Thoracic aorta (tissue), 2 donors: Measurements from ENCODE around the gene ASAP2. TPM values are rescaled to one million over a fixed set of nuclear protein-coding genes. Genes with fewer than 3 reads are reported as not detected.
A peak's percentile ranks its signal among the peaks of the same experiment; 100 is the strongest.

Experiments
- ATAC-seq: fragments of 150-250 bp; one replicate; pipeline ENCODE4 v1.8.0; 2017; ENCODE audit warnings: low read depth; ENCODE audit not compliant: insufficient number of reproducible peaks, low FRiP score
- DNase-seq: peaks from one replicate; pipeline ENCODE4 v3.0.0-alpha.2; 2020; ENCODE audit warnings: low spot score
- H3K27ac ChIP-seq, 2 donors: fragments of 200-600 bp; sonication (generic); 1 replicate in 1 of 2; 2 replicates in 1 of 2; pipeline ENCODE4 v1.5.1; 2016; ENCODE audit warnings: mild to moderate bottlenecking in 2 of 2, moderate library complexity in 2 of 2
- H3K27me3 ChIP-seq: fragments of 200-600 bp; sonication (generic); replicated peaks from 2 replicates; pipeline ENCODE4 v1.6.0; 2016; ENCODE audit warnings: mild to moderate bottlenecking; ENCODE audit not compliant: insufficient read depth
- H3K36me3 ChIP-seq: fragments of 200-600 bp; sonication (generic); one replicate; pipeline ENCODE4 v1.5.1; 2016
- H3K4me1 ChIP-seq, 2 donors: fragments of 200-600 bp; sonication (generic); 1 replicate in 1 of 2; 2 replicates in 1 of 2; pipeline versions ENCODE4 v1.5.1 to v1.6.0; 2016; ENCODE audit warnings: low read depth in 2 of 2, mild to moderate bottlenecking in 1 of 2; ENCODE audit not compliant: control insufficient read depth in 1 of 2
- H3K4me3 ChIP-seq: fragments of 200-600 bp; sonication (generic); 2 replicates; pipeline ENCODE4 v1.5.1; 2016; ENCODE audit warnings: mild to moderate bottlenecking
- H3K9me3 ChIP-seq: fragments of 200-600 bp; sonication (generic); 2 replicates; pipeline ENCODE4 v1.5.1; 2016
- total RNA-seq, 2 donors: library from RNA; depleted of rRNA; stranded (reverse); fragments of >200 nt; gene quantifications; one replicate each; pipeline versions ENCODE4 v1.1.0 to v1.2.3, GENCODE V29; 2016
- TF ChIP-seq, protein P1 (sequence below): fragments of 200-600 bp; sonication (generic); IDR thresholded peaks from one replicate; pipeline ENCODE4 v1.5.1; 2019; ENCODE audit warnings: antibody characterized with exemption

ASAP2 gene
- total RNA-seq, 2 donors from 2014 or later, result 58.1 to 102 TPM

DNA sequence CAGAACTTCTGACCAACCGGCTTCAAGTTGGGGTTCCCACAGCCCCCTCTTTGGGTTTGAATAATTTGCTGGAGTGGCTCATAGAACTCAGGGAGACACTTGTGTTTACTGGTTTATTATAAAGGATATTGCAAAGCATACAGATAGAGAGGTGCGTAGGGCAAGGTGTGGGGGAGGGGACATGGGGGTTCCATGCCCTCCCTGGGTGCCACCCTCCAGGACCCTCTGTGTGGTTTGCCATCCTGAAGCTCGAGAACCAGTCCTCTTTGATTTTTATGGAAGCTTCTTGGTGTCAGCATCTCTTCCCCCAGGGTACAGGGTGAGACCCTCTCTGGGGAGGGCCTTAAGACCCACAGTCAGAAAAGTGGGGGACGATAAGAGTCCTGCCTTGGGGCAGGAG is 177.9 kb downstream of the ASAP2 start:
- DNase-seq (no peak), ATAC-seq (no peak)
- Histone ChIP-seq H3K9me3 (no peaks in the 10 kb centered on the region), H3K4me1 (peaks cover 3 to 18% of the 10 kb centered on the region in 2 donors), H3K27ac (no peak overlapping the region), H3K27me3 (no peaks in the 10 kb centered on the region), H3K4me3 (no peak overlapping the region), H3K36me3 (peaks cover 49% of the 10 kb centered on the region)
- TF ChIP-seq, protein P1, sequence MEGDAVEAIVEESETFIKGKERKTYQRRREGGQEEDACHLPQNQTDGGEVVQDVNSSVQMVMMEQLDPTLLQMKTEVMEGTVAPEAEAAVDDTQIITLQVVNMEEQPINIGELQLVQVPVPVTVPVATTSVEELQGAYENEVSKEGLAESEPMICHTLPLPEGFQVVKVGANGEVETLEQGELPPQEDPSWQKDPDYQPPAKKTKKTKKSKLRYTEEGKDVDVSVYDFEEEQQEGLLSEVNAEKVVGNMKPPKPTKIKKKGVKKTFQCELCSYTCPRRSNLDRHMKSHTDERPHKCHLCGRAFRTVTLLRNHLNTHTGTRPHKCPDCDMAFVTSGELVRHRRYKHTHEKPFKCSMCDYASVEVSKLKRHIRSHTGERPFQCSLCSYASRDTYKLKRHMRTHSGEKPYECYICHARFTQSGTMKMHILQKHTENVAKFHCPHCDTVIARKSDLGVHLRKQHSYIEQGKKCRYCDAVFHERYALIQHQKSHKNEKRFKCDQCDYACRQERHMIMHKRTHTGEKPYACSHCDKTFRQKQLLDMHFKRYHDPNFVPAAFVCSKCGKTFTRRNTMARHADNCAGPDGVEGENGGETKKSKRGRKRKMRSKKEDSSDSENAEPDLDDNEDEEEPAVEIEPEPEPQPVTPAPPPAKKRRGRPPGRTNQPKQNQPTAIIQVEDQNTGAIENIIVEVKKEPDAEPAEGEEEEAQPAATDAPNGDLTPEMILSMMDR, result no peak

DNA sequence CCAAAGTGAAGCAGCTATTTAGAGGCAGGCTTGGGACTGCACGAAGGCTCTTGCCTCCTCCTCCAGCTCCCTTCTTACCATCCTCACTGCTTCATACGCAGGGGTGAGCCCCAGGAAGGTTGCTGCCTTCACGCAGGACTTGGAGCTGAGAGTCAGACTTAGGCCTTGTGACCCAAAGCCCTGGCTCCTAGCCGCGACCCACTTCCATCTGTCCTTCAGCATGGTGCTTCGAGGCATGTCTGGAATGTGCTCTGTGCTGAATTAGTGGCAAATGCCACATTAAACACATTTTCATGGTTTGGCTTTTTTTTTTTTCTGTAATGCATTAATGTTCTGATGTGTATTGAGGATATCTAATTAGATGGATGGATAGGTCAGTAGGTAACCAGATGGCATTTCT is 179.2 kb downstream of the ASAP2 start:
- H3K27ac ChIP-seq, result peak overlapping the region in 1 of 2 donors; percentile 9

DNA sequence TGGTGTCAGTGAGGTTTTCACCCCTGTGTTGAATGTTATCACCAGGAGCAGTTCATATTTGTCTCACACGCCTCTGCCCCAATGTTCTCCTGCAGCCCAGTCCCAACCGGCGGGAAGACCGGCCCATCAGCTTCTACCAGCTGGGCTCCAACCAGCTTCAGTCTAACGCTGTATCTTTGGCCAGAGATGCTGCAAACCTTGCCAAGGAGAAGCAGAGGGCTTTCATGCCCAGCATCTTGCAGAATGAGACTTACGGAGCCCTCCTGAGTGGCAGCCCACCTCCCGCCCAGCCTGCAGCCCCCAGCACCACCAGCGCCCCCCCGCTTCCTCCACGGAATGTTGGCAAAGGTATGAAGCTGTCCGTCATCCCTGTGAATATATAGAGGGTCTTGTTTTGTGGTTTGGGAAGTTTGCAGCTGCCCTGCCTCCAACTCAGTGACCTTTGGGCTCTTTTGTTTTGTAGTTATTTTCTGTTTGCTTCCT is 181.6 kb downstream of the ASAP2 start:
- H3K27ac ChIP-seq, result no peak overlapping the region
- no peak overlapping the region for H3K4me3 ChIP-seq
- ATAC-seq (no peak), DNase-seq (no peak)
- no peaks in the 10 kb centered on the region for H3K27me3 ChIP-seq
- H3K36me3 ChIP-seq, result peaks cover 59% of the 10 kb centered on the region
- TF ChIP-seq, protein P1, result no peak
- peaks cover 0 to 3% of the 10 kb centered on the region in 2 donors for H3K4me1 ChIP-seq
- H3K9me3 ChIP-seq, result no peaks in the 10 kb centered on the region

More for the DNA sequence above, 179.2 kb downstream of the ASAP2 start:
- TF ChIP-seq, protein P1, result no peak
- Histone ChIP-seq H3K27me3 (no peaks in the 10 kb centered on the region), H3K4me3 (no peak overlapping the region), H3K36me3 (peaks cover 61% of the 10 kb centered on the region), H3K4me1 (peaks cover 3 to 13% of the 10 kb centered on the region in 2 donors), H3K9me3 (no peaks in the 10 kb centered on the region)
- DNase-seq, result no peak
- ATAC-seq, result no peak

DNA sequence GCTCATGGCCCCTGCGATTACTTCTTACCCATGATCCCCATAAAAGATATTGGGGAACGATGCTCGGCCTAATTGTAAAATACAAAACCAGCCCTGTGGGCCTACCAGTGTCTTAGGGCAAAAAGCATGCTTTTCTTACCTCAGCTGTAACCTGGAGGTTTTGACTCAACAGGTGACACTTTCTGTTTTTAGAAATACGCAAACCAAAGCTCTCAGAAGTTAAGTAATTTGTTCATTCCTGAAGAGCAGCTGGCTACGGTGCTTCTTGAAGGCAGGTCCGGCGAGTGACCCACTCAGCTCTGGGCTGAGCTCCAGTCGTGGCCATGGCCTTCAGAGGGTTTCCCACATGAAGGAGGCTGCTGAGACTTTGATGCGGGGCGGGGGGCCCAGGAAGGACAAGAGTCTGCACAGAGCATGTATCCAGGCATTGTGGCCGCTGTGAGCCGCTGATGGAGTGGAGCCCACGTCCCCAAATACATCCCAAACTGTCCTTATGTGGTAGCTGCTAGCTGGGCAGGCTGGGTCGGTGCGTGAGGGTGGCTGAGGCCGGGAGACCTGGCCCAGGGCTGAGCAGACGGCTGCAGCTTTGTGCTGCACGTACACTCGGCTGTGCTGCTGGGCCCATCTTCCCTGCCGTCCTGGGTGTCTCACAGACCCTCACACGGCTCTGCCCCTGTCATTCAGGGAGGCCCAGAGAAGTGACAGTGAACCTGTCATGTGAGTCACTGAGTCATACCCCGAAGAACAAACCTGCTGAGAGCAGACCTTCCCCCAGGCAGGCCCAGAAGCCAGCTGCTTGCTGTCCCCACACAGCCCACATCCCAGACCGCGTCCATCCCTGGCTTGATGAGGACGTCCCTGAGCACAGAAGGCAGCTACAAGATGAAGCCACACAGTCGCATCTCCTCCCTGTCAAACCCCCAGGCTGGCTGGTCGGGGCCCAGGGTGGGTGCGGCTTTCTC is 182.6 kb downstream of the ASAP2 start:
- Histone ChIP-seq H3K9me3 (no peaks in the 10 kb centered on the region), H3K36me3 (peaks cover 56% of the 10 kb centered on the region), H3K27ac (no peak overlapping the region), H3K4me1 (peaks cover 0 to 3% of the 10 kb centered on the region in 2 donors), H3K27me3 (no peaks in the 10 kb centered on the region), H3K4me3 (no peak overlapping the region)
- DNase-seq (no peak), ATAC-seq (no peak)
- TF ChIP-seq, protein P1, result no peak

DNA sequence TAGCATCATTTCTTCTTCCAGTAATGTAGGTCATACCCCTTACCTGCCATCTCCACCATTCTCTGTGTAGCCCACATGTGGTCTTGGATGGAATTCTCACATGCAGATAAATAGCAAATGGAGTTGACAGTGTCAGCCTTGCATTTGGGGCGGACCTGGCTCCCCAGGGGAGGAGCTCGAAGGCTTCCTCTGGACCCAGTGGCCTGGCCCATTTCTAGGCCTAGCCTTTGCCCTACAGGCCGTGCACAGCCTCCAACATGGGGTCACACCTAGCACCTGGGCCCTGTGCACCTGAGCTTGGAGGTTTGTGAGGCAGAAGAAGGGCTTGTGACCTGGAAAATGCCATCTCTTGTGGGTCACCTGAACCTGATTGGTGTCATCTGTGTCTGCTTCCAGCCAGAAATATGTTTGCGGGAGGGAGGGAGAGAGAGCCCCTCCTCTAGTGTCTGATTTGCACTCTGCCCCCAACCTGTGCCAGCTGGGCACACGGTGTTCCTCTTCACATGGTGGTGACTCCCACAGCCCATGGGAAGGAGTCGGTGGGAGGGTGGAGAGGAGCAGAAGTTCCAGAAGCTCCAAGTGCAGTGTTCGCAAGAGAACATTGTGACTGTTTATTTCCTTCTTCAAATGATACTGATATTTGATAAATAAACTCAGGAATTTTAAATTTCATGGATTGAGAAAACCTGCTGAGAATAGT is 183.7 kb downstream of the ASAP2 start:
- peaks cover 0 to 3% of the 10 kb centered on the region in 2 donors for H3K4me1 ChIP-seq
- no peak overlapping the region for H3K4me3 ChIP-seq
- TF ChIP-seq, protein P1, result no peak
- no peaks in the 10 kb centered on the region for H3K27me3 ChIP-seq
- H3K9me3 ChIP-seq, result no peaks in the 10 kb centered on the region
- ATAC-seq (no peak), DNase-seq (no peak)
- no peak overlapping the region for H3K27ac ChIP-seq
- peaks cover 60% of the 10 kb centered on the region for H3K36me3 ChIP-seq
